GM21526 (cell line): Measurements from ENCODE around the gene ABHD5.

Source experiments
- ATAC-seq: cut with Tn5 transposase; IDR thresholded peaks from one replicate; pipeline ENCODE4 v1.9.1; 2021; ENCODE audit warnings: moderate library complexity; ENCODE audit not compliant: unreplicated experiment, low FRiP score

Gene ABHD5

DNA sequence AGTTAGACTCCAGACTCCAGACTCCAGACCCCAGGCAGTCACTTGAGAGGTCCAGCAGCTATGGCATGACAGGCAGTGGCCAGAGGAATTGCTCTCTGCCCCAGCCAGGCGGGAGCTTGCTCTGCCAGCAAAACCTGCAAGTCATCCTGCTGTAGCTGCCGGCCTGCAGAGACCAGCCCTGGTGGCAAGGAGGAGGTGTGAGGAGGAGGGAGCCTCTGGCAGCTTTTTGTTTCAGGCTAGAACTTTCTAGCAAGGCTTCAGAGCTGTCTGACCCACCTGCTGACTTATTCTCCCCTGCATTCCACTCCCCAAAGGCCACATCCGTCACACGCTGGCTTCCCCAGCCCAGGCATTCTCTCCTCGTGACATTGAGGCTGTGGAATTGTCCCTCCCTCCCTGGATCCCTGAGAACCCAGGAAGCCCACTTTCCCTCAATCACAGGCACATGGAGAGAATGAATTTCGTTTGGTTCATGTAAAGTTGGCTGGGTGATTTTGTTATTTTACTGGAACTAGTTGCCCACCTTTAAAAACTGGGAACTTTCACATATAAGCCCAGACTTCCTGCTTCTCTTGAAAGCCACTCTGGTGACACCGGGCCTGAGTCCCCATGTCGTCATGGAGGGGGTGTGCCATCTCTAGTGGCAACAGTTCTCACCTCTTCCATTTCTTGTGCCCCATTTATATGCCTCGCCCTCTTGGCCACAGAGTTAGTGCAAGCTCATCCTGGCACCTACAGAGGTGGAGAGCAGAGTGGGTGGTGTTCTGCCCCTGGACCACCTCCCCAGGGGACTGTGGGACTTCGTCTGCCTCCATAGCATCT is 82.7 kb downstream of the ABHD5 start:
- no peak for ATAC-seq

DNA sequence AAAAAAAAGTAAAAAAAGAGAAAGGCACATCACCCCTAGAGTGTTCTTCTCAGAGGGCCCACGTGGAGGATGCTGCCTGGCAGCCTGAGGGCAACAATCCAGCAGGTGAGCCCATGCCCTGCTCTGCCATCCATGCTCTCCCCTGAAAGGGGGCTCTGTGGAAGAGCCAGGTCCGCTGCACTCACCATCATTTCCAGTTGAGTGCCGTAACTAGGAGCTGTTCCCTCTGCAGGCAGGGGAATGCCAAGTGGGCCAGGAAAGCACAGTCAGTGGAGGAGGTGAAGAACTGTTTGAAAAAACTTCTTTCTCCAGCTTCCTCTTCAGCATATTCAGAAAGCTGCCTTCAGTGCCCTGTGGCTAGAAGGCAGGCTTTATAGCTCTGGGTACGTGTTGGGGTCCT is 84.1 kb downstream of the ABHD5 start:
- ATAC-seq, result no peak

DNA sequence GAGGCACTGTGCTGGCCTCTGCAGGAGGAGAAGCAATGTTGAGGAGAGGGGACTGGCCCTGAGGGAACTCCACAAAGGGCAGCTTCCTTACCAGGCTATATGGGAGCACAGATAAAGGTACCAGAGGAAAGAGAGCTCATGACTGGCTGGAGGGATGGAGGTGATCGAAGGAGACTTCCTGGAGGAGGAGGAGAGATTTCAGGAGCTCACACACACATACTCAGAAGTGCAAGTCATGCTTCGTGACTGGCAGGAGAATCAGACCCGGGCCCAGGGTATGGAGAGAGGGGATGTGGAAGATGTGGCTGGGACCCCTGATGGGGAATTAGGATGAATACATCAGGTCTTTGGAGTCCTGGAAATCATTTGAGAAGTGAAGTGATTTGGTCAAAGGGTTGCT is 85.4 kb downstream of the ABHD5 start:
- no peak for ATAC-seq

DNA sequence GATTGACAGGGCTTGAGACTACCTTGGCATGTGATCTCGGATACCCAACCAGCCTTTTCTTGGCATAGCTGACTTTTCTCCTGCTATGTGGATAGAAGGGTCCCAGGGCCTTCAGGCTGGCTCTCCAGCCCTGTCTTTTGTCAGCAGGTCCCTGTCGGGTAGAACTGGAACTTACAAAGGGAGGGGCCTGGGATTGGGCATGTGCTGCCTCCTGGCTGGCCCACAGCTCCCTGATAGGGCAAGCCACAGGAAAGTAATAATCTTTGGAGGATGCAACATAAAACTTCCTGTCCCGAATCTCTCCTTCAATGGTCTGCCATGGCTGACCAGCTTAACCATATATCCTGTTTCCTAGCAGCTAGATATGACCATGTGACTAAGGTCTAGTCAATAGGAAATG is 89.1 kb downstream of the ABHD5 start:
- no peak for ATAC-seq

DNA sequence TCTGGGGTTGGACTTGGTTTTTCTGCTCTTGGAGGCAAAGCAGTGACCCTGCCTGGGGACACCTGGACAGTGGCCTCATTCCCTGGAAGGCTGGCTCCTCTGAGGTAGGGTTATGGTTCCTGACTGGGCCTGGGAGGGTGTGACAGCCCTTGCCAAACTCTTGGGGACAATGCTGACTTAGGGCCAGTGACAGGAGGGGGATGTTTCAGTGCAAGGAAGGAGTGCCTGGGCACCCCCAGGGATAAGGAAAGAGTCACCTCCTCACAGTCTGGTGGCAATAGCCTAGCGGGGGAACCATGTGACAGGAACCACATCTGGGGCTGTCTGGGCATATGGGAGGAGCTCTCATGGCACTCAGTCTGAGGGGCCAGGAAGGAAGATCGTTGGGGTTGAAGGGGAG is 91.8 kb downstream of the ABHD5 start:
- ATAC-seq, result no peak
